Measurements from ENCODE around the gene PID1.
"Not testable (repeated sequence)": the region's sequence is repeated elsewhere in the genome, so short reads cannot be mapped to it uniquely, and the experiment has no call there.

The PID1 gene

DNA sequence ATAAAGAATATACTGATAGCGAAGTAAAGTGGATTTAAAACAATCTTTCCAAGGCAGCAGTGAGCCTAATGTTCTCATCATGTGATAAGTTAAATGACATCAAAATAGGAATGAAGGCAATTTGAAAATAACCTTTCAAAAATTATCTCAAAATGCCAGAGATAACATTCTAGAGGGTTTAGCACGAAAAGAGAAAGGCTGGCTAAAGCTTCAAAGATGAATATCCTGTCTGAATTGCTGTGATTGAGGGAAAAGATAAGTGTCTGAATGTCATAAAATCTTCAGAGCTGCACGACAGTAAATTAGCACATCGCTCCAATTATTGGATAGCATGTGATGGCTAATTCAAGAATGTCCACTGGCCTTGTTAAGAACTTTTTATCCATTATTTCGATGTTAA is 159.3 kb downstream of the PID1 start:
- DNase-seq = no peak

DNA sequence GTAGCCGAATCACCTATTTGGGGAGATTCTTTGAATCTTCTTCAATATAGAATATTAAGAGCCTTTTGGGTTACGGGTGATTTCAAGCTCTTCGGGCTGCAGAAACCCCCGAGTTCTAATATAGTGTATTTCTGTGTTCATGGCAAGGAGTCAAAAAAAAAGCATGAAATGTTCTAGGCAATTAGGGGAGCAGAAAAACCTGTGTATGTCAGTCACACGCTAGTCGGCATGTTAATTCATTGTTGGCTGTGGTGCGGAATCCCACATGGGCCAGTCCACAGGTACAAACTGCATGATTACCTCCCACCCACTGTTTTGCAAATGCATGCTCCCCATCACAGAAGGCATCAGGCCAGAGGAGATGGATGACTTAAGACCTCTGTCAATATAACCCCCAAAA is 161.9 kb downstream of the PID1 start:
- no peak for DNase-seq

DNA sequence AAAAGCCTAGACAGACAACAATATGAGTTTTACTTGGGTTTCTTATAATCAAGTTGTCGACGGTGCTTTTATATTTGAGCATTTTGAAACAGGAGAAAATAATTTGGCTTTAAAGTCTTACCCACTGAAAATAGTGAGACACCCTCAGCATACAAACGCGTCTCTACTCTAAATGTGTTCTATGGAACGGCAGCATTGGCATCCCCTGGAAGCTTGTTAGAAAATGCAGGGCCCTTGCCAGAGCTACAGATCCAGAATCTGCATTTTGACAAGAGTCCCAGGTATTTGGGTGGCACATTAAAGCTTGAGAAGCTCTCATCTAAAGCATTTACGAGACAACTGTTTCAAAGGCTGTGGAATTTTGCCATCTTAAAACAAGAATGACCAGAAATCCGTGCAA is 163.5 kb downstream of the PID1 start:
- no peak for DNase-seq

DNA sequence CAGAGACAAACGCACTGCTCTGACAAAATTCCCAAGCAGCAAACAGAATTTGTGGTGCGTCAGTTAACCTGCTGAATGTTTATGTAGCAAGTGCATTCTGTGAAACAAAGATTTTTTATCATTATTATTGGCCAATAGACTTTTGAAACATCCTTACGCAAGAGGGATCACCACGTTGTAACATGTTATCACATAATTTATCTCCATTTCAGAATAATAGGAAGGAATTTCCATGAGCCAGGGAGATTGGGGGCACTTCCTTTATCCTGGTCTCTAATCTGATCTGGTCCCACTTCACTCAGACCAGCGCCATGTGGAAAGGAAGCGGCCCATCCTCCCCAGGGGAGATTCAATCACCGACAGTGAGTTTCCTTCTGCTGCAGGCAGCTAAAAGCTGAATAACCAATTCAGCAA is 166.1 kb downstream of the PID1 start:
- no peak for DNase-seq

DNA sequence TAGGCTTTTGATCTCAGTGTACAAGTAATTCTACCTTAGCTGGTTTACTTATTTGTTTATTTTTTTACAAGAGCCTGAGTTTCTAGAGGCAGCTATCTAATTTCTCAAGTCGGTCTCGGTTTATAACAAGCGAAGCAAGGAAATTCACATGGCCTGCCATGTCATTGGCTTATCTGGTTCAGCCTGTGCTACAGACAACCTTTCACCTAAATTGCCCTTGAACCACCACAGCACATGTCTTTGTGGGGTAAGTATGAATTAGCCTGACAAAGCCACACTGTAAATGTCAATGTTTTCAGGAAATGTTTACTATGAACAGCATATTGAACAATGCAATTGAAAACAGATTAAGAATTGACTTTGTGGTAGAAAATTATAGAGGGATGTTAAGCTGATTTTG is 167.1 kb downstream of the PID1 start:
- DNase-seq = no peak

DNA sequence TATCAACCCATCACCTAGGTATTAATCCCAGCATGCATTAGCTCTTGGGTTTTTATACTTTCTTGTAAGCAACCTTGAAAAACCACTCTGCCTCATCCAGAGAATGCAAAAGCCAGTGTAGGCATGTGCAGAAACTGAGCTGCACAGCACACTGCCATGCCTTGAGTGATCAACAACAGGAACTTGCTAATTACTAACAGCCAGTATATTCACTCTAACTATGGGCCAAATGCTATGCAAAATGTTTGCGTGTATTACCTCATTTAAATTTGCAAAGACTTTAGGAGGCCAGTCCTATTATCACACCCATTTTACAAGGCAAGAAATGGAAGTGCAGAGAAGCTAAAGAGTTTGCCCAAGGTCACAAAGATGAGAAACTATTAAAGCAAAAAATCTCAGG is 169.8 kb downstream of the PID1 start:
- no peak for DNase-seq

DNA sequence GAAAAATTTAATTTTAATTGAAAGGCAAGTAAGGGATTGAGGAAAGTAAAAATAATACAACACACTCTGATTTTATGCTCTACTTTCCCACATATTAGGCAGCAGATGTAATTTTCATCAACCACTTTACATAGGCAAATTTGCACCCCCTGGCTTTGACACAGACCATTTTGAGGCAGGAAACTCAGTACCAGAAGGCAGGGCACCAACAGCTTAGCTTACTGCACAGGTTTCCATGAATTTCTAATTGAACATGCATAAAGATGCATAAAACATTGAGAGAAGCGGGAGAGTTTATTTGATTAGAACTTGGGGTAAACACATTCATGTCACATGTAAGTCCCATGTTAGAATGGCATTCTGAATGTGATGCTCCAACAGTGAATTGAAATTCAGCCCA is 171.9 kb downstream of the PID1 start:
- no peak for DNase-seq

DNA sequence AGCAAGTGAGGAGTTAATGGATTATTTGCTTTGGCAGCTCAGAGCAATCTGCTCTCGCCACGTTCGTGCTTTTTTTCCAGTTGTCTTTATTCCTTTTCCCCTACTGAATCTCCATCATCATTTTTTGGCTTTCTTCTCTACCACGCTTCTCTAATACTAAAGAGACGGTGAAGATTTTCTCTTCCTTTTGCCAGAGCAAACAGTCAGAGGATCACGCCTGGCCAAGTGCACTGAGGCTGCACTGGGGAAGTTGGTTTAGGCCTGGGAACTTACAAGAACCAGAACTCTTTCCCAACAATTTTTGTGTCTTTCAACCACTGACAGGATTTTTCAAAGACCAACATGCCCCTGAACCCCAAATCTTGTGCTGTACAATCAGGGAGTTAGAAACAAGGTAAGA is 172.3 kb downstream of the PID1 start:
- DNase-seq = no peak

DNA sequence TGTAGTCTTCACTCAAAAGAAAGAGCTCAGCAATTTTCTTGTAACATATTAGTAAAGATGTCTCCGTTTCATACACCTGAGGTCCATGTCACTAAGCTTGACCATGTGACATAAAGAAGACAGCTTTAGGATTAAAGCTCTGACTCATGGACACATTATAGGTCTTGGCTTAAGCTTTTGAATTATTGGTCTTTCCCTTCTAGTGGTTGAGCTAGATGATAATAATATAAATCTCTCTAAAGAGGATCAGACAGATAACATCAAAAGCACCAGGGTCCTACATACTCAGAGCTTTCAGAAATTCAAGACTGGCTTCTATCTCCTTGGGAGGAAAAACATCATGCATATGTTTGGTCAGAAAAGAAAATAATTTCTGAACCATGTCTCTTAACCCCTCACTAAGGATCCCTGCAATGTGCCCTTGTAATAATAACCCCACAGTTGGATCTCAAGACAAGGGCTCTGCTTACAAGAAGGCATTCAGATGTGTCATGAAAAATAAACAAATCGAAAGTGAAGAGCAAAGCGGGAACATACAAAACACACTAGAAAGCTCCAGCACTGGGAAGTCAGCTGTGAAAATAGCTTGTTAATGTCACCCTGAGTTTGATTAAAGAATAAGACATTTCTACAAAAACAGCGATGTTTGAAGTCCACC is 174.5 kb downstream of the PID1 start:
- no peak for DNase-seq

DNA sequence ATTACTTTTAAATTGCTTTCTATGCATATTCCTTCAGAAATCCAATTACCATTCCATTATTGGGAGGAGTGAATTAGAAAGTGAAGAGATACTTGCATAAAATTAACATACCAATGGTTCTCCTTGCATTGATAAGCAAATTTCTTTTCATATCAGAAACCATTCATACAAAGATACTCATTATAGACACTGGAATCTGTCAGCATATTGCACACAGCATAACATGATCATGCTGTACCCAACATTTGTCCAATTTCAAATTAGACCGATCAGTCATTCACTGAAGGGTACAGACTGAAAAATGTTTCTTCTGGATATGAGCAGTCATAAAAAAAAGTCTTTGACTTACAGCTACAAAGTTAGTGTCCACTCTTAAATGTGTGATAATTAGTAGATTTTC is 175.6 kb downstream of the PID1 start:
- no peak for DNase-seq

DNA sequence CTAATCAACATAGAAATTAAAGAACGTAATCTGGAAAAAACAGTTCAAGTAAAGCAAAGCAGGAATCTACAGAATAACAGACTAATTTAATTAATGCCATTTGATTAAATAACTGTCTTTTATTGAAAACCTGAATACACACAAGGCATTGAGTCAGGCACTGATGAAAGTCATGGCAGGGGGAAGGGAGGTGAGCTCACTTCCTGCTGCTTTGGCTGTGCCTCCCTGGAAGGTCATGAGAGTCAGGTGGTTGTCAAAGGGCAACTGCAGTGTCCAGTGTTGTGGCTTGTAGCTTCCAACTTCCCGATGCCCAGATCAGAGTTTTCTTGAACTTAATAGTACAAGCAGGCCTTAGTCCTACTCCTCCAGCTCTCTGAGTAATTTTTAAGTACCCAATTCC is 180.9 kb downstream of the PID1 start:
- no peak for DNase-seq

DNA sequence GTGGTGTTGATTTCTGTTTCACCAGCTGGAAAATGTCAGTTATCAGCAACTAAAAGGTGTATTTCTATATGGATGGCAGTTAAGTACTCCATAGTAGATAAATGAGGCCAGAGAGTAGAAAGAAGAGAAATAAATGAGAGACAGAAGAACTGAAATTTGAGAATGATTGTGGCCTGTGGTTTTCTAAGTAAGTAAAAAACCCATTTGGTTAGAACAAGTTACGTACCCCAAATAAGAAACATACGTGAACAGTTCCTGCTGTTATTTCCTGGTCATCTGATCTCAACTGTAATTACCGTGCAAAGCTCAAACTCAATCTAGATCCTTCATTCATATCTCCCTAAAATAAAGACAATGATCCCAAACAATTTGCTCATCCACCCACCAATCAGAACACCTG is 181.3 kb downstream of the PID1 start:
- no peak for DNase-seq

DNA sequence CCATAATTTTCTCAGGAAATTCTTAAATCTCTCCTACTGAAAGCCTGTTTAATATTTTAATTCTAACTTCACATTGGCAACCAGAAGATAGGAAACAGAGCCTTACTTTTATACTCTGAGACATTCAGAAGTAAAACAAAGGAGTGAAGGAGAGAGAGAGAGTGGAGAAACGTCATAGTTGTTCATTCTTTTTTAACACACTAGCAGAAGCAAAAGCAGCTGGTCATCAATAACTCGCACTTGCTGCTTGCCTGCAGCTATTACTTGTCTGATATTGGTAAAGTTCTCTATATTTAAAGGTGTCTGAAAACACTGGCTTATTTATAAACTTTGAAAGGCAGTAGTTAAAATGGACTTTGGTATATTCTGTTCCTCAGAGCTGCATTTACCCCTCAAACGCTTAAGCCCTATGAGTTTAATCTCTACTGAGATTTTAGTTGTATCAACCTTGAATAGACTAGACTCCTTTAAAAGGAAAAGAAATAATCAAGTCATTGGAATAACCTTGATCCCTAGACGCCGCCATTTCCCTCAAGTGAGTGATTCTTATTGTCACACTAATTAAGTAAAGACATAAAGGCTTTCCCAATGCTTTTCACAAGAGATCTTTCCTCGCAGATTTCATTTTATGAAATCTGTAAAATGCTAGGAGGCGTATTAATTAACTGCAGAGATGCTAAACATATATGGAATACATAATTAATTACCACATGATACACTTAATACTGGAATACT is 182.0 kb downstream of the PID1 start:
- DNase-seq = no peak

DNA sequence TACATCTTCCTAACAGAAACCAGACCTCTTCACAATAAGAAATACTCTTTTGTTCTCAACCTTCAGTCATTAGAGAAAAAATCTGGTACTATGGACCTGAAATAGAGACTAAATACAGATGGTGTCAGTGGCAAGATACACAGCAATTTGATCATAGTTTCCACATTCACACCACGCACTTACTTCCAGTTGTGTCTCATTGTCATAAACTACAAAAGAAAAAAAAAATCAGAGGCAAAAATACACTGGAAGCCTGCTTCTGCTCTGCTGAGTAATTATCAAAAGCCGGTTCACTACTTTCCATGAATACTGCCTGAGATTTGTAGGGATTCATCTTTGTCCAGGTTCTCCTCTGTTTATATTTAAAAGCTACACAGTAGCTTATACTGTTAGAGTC is 182.6 kb downstream of the PID1 start:
- DNase-seq = no peak

DNA sequence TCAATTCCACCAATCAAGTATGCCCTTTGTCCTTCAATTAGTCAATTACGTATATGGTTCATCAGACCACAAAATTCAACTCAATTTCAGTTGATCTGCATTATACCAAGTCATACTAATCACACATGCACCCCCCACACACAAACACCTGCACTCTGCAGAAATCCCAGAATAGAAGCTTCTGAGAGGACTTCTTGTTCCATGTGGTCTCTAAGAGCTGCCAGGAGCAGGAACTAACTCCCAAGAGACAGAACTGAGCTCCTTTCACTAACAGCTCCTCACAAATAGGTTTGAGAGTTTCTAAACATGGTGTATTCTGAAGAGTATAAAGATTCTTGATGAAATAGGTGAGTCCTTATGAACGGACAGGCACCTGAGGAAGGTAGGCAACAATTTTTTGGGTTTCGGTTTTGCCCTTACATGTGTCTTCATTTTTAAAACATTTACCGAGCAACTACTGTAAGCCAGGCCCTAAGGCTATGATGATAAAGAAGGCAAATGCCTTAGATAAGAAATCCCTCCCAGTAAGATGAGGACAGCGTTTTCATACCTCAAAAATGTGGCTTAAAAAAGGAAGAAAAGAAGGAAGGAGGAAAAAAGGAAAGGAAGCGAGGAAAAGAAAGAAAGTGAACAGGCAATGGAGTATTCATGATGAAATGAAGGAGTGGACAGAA is 183.1 kb downstream of the PID1 start:
- no peak for DNase-seq

DNA sequence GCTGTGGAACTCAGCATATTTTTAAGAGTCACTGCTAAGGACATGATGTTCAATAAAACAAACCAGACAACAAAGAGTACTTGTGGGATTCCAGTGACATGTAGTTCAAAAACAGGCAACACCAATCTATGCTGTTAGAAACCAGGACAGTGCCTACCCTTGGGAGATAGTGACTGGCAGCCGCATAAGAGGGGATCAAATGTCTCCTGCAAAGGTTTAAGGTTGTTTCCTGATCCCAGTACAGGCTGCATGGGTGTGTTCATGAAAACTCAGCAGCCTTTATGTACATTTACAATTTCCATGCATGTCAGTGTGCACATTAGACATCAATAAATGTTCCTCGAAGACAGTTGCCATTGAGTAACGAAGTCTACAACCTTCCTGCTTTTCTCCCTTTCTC is 183.8 kb downstream of the PID1 start:
- no peak for DNase-seq

DNA sequence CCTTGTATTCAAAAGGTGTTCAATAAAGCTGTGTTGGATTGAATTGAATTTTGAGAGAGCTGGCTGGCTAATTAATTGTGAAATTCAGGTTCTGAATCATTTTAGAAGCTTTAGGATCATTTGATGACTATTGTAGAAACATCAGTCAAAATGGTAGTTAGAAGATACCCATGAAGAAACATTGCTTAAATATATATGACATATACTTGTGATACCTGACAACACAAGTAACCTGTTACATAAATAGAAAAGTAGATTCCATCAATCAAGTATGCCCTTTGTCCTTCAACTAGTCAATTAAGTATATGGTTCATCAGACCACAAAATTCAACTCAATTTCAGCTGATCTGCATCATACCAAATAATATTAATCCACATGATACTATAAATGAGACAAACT is 185.6 kb downstream of the PID1 start:
- DNase-seq = no peak

DNA sequence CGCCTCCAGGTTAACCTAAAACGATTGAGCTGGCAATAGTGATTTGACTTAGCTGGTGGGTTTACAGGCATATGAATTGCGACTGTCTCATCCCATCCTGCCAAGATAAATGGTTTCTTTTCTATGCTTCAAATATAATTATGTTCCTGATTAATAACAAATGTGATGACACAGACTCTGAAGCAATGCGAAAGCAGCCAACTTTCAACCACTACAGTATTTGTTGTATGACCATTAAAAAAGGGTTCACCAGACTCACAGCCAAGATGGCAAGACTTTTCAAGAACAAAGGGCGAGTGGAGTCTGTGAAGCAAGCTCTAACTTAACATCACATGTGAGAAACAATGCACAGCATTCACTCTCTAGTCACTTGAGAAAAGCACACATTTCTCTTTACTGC is 186.6 kb downstream of the PID1 start:
- no peak for DNase-seq

DNA sequence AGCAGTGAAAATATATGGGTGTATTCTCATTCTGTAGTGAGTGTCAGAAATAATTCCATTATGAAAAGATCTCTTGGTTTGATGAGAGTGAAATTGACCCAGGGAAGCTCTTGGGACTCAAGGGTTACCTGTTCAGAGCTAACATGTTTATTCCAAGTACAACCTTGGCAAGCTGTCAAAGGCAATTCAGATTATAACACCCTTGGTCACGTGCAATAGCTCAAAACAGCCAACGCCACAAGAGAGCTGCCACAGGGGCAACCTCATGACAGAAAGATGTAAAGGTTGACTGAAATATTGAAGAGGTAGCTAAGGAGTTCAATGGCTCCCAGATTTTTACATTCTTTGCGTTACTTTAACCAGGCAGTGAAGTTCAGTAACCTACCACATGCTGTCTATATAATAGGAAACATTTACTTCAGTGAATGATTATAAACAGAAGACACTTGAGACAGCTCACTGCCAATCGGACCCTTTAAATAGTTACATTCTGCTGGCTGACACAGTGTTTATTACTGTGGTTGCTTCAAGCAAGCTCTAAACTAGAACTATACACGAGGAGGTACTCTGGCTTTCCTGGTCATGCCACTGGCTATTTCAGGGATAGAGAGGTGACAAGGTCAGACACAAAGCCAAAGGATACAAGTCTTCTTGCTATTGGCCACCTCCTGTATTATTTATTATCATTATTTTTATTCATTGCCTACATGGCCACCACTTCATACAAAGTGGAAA is 187.3 kb downstream of the PID1 start:
- no peak for DNase-seq

DNA sequence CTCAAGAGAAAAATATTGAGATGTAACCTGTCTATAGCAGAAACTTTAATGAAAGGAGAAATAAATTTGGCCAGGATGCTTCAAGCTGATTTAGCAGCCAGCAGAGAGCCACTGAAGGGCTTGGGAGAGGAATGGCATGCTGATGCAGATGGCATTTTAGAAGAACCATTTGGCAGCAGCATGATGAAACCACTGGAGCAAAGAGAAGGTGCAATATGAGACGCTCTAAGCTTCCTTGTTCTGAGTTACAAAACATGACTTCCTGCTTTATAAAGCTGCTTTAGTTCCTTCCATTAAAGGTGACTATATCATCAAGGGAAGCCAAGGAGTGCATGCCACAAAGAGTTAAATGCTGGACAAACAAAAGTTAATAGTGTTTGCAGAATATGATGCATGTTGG is 189.7 kb downstream of the PID1 start:
- no peak for DNase-seq

DNA sequence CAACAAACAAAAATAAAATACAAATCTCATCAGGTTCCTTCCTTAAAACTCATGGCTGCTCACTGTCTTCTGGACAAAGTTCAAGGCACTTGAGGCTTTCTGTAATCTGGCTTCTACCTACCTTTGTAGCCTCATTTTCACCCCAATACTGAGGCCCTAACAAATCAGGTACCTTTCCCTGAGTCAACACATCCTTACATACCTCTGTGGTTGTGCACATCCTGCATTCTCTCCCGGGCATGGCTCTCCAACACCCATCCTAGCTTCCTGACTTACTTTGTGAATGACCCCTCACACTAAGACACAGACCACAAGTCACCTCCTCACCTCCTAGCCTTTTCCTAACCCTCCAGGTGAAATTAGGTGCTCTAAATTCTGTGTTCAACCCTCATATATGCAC is 190.9 kb downstream of the PID1 start:
- no peak for DNase-seq

DNA sequence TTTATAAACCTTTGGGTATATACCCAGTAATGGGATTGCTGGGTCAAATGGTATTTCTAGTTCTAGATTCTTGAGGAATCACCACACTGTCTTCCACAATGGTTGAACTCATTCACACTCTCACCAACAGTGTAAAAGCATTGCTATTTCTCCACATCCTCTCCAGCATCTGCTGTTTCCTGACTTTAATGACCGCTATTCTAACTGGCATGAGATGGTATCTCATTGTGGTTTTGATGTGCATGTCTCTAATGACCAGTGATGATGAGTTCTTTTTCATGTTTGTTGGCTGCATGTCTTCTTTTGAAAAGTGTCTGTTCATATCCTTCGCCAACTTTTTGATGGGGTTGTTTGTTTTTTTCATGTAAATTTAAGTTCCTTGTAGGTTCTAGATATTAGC is 194.2 kb downstream of the PID1 start:
- DNase-seq = not testable (repeated sequence)

DNA sequence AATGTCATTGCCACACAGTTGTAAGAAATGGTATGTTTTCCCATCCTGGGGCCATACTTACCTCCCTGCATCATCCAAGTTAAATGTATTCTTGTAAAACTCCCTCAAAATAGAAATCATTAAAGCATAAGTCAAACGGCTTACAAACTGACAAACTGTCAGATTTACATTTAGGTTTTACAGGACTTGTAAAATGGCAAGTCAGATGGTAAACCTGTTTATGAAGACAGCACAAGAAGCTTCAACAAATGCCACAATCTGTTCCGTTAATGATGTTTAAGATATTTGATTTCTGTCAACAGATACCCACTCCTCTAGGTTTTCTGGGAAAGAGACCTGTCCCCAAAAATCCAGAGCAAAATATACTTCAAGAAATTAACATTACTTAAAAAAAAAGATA is 197.2 kb downstream of the PID1 start:
- DNase-seq = no peak
